ENCODE data around the gene OR4F6. TPM values are rescaled to one million over a fixed set of nuclear protein-coding genes. Genes with fewer than 3 reads are reported as not detected.

The OR4F6 gene
- total and polyA plus RNA-seq, 4 donors = not detected

- intact Hi-C loops (cut with DNase I) = no loop called here
- DNase-seq = no peak
These were observed 7.9 kb upstream of the OR4F6 start for GRCh38 chr15:101795455-101795854.

DNA sequence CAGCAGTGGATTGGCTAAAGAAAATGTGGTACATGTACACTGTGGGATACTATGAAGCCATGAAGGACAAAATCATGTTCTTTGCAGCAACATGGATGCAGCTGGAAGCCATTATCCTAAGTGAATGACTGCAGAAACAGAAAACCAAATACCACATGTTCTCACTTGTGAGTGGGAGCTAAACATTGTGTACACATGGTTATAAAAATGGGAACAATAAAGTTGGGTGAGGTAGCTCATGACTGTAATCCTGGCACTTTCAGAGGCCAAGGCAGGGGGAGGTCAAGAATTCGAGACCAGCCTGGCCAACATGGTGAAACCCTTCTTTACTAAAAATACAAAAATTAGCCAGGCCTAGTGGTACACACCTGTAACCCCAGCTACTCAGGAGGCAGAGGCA is 3.6 kb upstream of the OR4F6 start:
- no peak overlapping the region for H3K4me3 ChIP-seq (ENCODE audit: low read length in 2 of 2)
- no peaks in the 10 kb centered on the region for H3K9me3 ChIP-seq (ENCODE audit: control insufficient read depth, low read length)
- ATAC-seq (ENCODE audit: low FRiP score) (no peak), DNase-seq (no peak)
- no peaks in the 10 kb centered on the region for H3K36me3 ChIP-seq (ENCODE audit: control insufficient read depth in 1 of 2, insufficient read depth in 2 of 2, low read length in 1 of 2)
- H3K27ac ChIP-seq (ENCODE audit: low read depth in 1 of 2, low read length in 2 of 2) = no peak overlapping the region
- intact Hi-C loops (cut with DNase I) = no loop called here
- 58% methylated on average over 1 of the region's 1 CpG for WGBS, 2 donors
- H3K4me1 ChIP-seq (ENCODE audit: control insufficient read depth in 1 of 2, insufficient read depth in 2 of 2, low read length in 2 of 2) = no peaks in the 10 kb centered on the region
- no peaks in the 10 kb centered on the region for H3K27me3 ChIP-seq (ENCODE audit: control insufficient read depth in 1 of 2, insufficient read depth in 2 of 2, low read length in 1 of 2)

More at GRCh38 chr15:101795455-101795854, 7.9 kb upstream of the OR4F6 start:
- Histone ChIP-seq H3K36me3 (ENCODE audit: control insufficient read depth in 1 of 2, insufficient read depth in 2 of 2, low read length in 1 of 2) (no peaks in the 10 kb centered on the region), H3K4me3 (ENCODE audit: low read length in 2 of 2) (no peak overlapping the region), H3K27ac (ENCODE audit: low read depth in 1 of 2, low read length in 2 of 2) (no peak overlapping the region), H3K9me3 (ENCODE audit: control insufficient read depth, low read length) (no peaks in the 10 kb centered on the region), H3K27me3 (ENCODE audit: control insufficient read depth in 1 of 2, insufficient read depth in 2 of 2, low read length in 1 of 2) (no peaks in the 10 kb centered on the region), H3K4me1 (ENCODE audit: control insufficient read depth in 1 of 2, insufficient read depth in 2 of 2, low read length in 2 of 2) (no peaks in the 10 kb centered on the region)
- ATAC-seq (ENCODE audit: low FRiP score) = no peak
- 70 to 78% methylated on average over 1 of the region's 1 CpG for WGBS, 2 donors

DNA sequence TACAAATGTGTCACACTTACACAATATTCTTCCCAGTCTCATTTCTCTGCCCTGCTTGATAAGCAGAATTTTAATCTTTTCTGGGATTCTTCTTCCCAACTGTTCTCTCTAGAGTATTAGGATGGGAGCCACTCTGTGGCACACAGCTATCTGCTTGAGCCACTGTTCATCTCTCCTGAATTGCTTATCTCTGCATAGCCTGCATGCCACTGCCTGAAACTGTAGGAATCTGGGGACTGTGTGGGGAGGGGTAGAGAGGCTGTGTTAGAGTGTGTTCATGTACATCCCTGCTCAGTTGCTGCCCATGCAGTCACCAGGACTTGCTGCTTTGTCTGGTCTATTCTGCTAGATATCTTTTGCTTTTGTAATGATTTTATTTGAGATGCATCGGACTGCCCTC is 2.3 kb upstream of the OR4F6 start:
- DNase-seq = no peak
- H3K36me3 ChIP-seq (ENCODE audit: control insufficient read depth in 1 of 2, insufficient read depth in 2 of 2, low read length in 1 of 2) = no peaks in the 10 kb centered on the region
- intact Hi-C loops (cut with DNase I) = no loop called here
- H3K9me3 ChIP-seq (ENCODE audit: control insufficient read depth, low read length) = no peaks in the 10 kb centered on the region
- no peaks in the 10 kb centered on the region for H3K4me1 ChIP-seq (ENCODE audit: control insufficient read depth in 1 of 2, insufficient read depth in 2 of 2, low read length in 2 of 2)
- no peak overlapping the region for H3K4me3 ChIP-seq (ENCODE audit: low read length in 2 of 2)
- no peak overlapping the region for H3K27ac ChIP-seq (ENCODE audit: low read depth in 1 of 2, low read length in 2 of 2)
- ATAC-seq (ENCODE audit: low FRiP score) = no peak
- WGBS, 2 donors = 92 to 100% methylated on average over 1 of the region's 1 CpG
- no peaks in the 10 kb centered on the region for H3K27me3 ChIP-seq (ENCODE audit: control insufficient read depth in 1 of 2, insufficient read depth in 2 of 2, low read length in 1 of 2)

DNA sequence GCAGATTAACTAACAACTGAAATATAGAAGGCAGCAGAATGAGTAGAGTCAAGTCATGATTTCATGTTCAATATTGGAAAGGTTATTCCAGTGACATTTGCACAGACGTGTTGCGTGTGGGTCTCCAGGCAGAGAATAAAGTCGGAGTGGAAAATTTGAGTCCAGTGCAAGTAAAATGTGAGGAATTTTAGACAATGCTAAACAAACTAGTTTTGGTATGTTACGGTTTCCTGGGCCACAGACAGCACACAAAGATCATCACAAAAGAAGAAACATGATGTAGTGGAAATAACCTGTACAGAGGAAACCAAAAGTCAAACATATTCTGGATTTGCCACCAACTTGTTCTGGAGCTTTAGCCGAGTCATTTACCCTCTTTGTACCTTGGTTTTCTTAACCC is 367 bp downstream of the OR4F6 start:
- peaks cover 0 to 1% of the 10 kb centered on the region in 2 donors for H3K27me3 ChIP-seq (ENCODE audit: control insufficient read depth in 1 of 2, insufficient read depth in 2 of 2, low read length in 1 of 2)
- H3K27ac ChIP-seq (ENCODE audit: low read depth in 1 of 2, low read length in 2 of 2) = no peak overlapping the region
- no peak for ATAC-seq (ENCODE audit: low FRiP score)
- WGBS, 2 donors = 72 to 73% methylated on average over 5 of the region's 5 CpGs
- H3K36me3 ChIP-seq (ENCODE audit: control insufficient read depth in 1 of 2, insufficient read depth in 2 of 2, low read length in 1 of 2) = no peaks in the 10 kb centered on the region
- H3K4me3 ChIP-seq (ENCODE audit: low read length in 2 of 2) = no peak overlapping the region
- H3K4me1 ChIP-seq (ENCODE audit: control insufficient read depth in 1 of 2, insufficient read depth in 2 of 2, low read length in 2 of 2) = no peaks in the 10 kb centered on the region
- no peaks in the 10 kb centered on the region for H3K9me3 ChIP-seq (ENCODE audit: control insufficient read depth, low read length)
- intact Hi-C loops (cut with DNase I) = no loop called here
- DNase-seq = no peak

DNA sequence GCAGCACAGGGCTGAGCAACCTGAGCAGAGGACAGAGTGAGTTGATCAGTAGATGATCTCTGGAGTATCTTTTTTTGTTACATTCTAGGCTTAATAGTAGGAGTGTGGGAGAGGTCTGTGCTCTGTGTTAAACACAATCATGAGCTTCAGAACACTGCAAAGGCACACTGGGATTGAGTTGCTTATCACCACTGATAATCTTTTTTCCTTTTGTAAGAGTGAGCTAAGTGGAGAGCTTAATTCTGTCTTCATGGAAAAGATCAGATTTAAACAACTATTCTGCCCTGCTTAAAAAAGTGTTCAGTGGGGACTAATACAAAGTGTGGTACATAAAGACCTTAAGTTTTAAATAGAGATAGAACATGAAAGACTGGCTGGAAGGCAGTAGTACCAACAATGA is 1.1 kb downstream of the OR4F6 start:
- Histone ChIP-seq H3K9me3 (ENCODE audit: control insufficient read depth, low read length) (no peaks in the 10 kb centered on the region), H3K27me3 (ENCODE audit: control insufficient read depth in 1 of 2, insufficient read depth in 2 of 2, low read length in 1 of 2) (peaks cover 0 to 1% of the 10 kb centered on the region in 2 donors), H3K4me1 (ENCODE audit: control insufficient read depth in 1 of 2, insufficient read depth in 2 of 2, low read length in 2 of 2) (no peaks in the 10 kb centered on the region), H3K27ac (ENCODE audit: low read depth in 1 of 2, low read length in 2 of 2) (no peak overlapping the region), H3K36me3 (ENCODE audit: control insufficient read depth in 1 of 2, insufficient read depth in 2 of 2, low read length in 1 of 2) (no peaks in the 10 kb centered on the region), H3K4me3 (ENCODE audit: low read length in 2 of 2) (no peak overlapping the region)
- ATAC-seq (ENCODE audit: low FRiP score) (no peak), DNase-seq (no peak)
- intact Hi-C loops (cut with DNase I) = no loop called here

DNA sequence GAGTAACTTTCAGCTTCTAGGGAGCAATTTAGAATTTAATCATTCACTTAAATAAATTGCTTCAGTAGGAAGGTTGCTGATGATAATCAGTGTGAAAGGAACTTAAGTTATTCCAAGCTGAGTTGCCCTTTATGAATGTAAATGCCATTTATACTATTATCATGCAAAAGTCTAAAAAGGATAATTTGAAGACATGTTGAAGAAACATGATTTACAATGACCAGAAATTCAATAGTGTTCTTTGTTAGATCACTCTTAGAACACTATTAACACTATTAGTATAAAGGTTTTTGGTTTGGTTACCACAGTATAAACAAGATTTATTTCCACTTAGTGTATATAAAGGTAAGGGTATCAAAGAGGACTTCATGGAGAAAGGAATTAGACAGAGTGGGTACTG is 1.6 kb downstream of the OR4F6 start:
- Histone ChIP-seq H3K27me3 (ENCODE audit: control insufficient read depth in 1 of 2, insufficient read depth in 2 of 2, low read length in 1 of 2) (peaks cover 0 to 1% of the 10 kb centered on the region in 2 donors), H3K4me3 (ENCODE audit: low read length in 2 of 2) (no peak overlapping the region), H3K27ac (ENCODE audit: low read depth in 1 of 2, low read length in 2 of 2) (no peak overlapping the region), H3K36me3 (ENCODE audit: control insufficient read depth in 1 of 2, insufficient read depth in 2 of 2, low read length in 1 of 2) (no peaks in the 10 kb centered on the region), H3K4me1 (ENCODE audit: control insufficient read depth in 1 of 2, insufficient read depth in 2 of 2, low read length in 2 of 2) (no peaks in the 10 kb centered on the region), H3K9me3 (ENCODE audit: control insufficient read depth, low read length) (no peaks in the 10 kb centered on the region)
- intact Hi-C loops (cut with DNase I) = no loop called here
- no peak for ATAC-seq (ENCODE audit: low FRiP score)
- DNase-seq = no peak

- Histone ChIP-seq H3K4me1 (ENCODE audit: control insufficient read depth in 1 of 2, insufficient read depth in 2 of 2, low read length in 2 of 2) (no peaks in the 10 kb centered on the region), H3K36me3 (ENCODE audit: control insufficient read depth in 1 of 2, insufficient read depth in 2 of 2, low read length in 1 of 2) (no peaks in the 10 kb centered on the region), H3K27me3 (ENCODE audit: control insufficient read depth in 1 of 2, insufficient read depth in 2 of 2, low read length in 1 of 2) (peaks cover 0 to 1% of the 10 kb centered on the region in 2 donors), H3K4me3 (ENCODE audit: low read length in 2 of 2) (no peak overlapping the region), H3K27ac (ENCODE audit: low read depth in 1 of 2, low read length in 2 of 2) (no peak overlapping the region), H3K9me3 (ENCODE audit: control insufficient read depth, low read length) (no peaks in the 10 kb centered on the region)
- intact Hi-C loops (cut with DNase I) = no loop called here
- WGBS, 2 donors = 64 to 70% methylated on average over 6 of the region's 6 CpGs
- DNase-seq (no peak), ATAC-seq (ENCODE audit: low FRiP score) (no peak)
These were observed 2.5 kb downstream of the OR4F6 start for GRCh38 chr15:101805605-101806345.

- no peaks in the 10 kb centered on the region for H3K9me3 ChIP-seq (ENCODE audit: control insufficient read depth, low read length)
- WGBS, 2 donors = 66 to 67% methylated on average over 10 of the region's 10 CpGs
- no peaks in the 10 kb centered on the region for H3K4me1 ChIP-seq (ENCODE audit: control insufficient read depth in 1 of 2, insufficient read depth in 2 of 2, low read length in 2 of 2)
- H3K27me3 ChIP-seq (ENCODE audit: control insufficient read depth in 1 of 2, insufficient read depth in 2 of 2, low read length in 1 of 2) = peaks cover 0 to 1% of the 10 kb centered on the region in 2 donors
- no peak overlapping the region for H3K4me3 ChIP-seq (ENCODE audit: low read length in 2 of 2)
- no peak overlapping the region for H3K27ac ChIP-seq (ENCODE audit: low read depth in 1 of 2, low read length in 2 of 2)
- intact Hi-C loops (cut with DNase I) = no loop called here
- no peak for ATAC-seq (ENCODE audit: low FRiP score)
- DNase-seq = no peak
- no peaks in the 10 kb centered on the region for H3K36me3 ChIP-seq (ENCODE audit: control insufficient read depth in 1 of 2, insufficient read depth in 2 of 2, low read length in 1 of 2)
These were observed 4.1 kb downstream of the OR4F6 start for GRCh38 chr15:101807345-101807945.

- ATAC-seq (ENCODE audit: low FRiP score) = no peak
- intact Hi-C loops (cut with DNase I) = no loop called here
These were observed 4.9 kb downstream of the OR4F6 start for GRCh38 chr15:101808201-101808600.

More at GRCh38 chr15:101808201-101808600, 4.9 kb downstream of the OR4F6 start:
- Histone ChIP-seq H3K27ac (ENCODE audit: low read depth in 1 of 2, low read length in 2 of 2) (no peak overlapping the region), H3K9me3 (ENCODE audit: control insufficient read depth, low read length) (no peaks in the 10 kb centered on the region), H3K4me1 (ENCODE audit: control insufficient read depth in 1 of 2, insufficient read depth in 2 of 2, low read length in 2 of 2) (no peaks in the 10 kb centered on the region), H3K4me3 (ENCODE audit: low read length in 2 of 2) (no peak overlapping the region), H3K36me3 (ENCODE audit: control insufficient read depth in 1 of 2, insufficient read depth in 2 of 2, low read length in 1 of 2) (no peaks in the 10 kb centered on the region), H3K27me3 (ENCODE audit: control insufficient read depth in 1 of 2, insufficient read depth in 2 of 2, low read length in 1 of 2) (peaks cover 0 to 1% of the 10 kb centered on the region in 2 donors)
- no peak for DNase-seq
- WGBS, 2 donors = 58 to 62% methylated on average over 2 of the region's 2 CpGs

All from aorta (tissue), 5 donors.